ENCODE measurements around the gene CSRP1. TPM values are rescaled to one million over a fixed set of nuclear protein-coding genes. Genes with fewer than 3 reads are reported as not detected.

The CSRP1 gene
- total and polyA plus RNA-seq, 2 donors (not counting 1 experiment from before 2014, with no cell fraction given): 23.8 to 36.7 TPM

- no CpG with 5 or more reads among the region's 5 CpGs for WGBS (ENCODE audit: insufficient coverage)
- ATAC-seq (ENCODE audit: low read depth): no peak
- CTCF ChIA-PET: interaction anchor here (0.7 to 8.0 kb wide), 2 partner anchors 16 to 45 kb away, joined by 3 to 54 read pairs; no protein-coding TSS in a partner anchor
These were observed 21.0 kb upstream of the CSRP1 start for GRCh38 chr1:201527879-201528278.

More at GRCh38 chr1:201527879-201528278, 21.0 kb upstream of the CSRP1 start:
- H3K4me1 Mint-ChIP-seq: no peaks in the 10 kb centered on the region
- H4K20me1 ChIP-seq (ENCODE audit: control insufficient read depth, insufficient read depth, low read length, poor library complexity, severe bottlenecking): no peaks in the 10 kb centered on the region
- no peak for DNase-seq
- H3K27me3 Mint-ChIP-seq: no peaks in the 10 kb centered on the region
- H3K27ac Mint-ChIP-seq: no peak overlapping the region
- no peak overlapping the region for H3K4me2 ChIP-seq (replicated peaks; ENCODE audit: low read depth, low read length, poor library complexity, severe bottlenecking)
- H3K9me3 ChIP-seq (ENCODE audit: control extremely low read depth in 1 of 3, control insufficient read depth in 2 of 3, insufficient read depth in 1 of 3, low read length in 2 of 3): peaks cover 0 to 18% (median 0%) of the 10 kb centered on the region in 3 donors
- no peaks in the 10 kb centered on the region for H3K27me3 ChIP-seq (replicated peaks in 1 of 4; ENCODE audit: control extremely low read depth in 1 of 4, control insufficient read depth in 3 of 4, insufficient read depth in 4 of 4, low read length in 3 of 4)
- no peak overlapping the region for H3K9ac ChIP-seq (ENCODE audit: low read length)
- no peak for TF ChIP-seq EZH2 (IDR thresholded peaks at IDR 0.05; ENCODE audit: borderline replicate concordance, insufficient read depth, low read depth, low read length, poor library complexity, severe bottlenecking)
- TF ChIP-seq CTCF (IDR thresholded peaks at IDR 0.05): no peak
- POLR2A ChIA-PET: no interaction called here
- H3K4me1 ChIP-seq (ENCODE audit: control insufficient read depth in 2 of 2, insufficient read depth in 2 of 2, low read length in 2 of 2): no peaks in the 10 kb centered on the region
- intact Hi-C loops (cut with micrococcal nuclease): no loop called here
- H3K79me2 ChIP-seq (ENCODE audit: control insufficient read depth, insufficient read depth, low read length): no peaks in the 10 kb centered on the region
- H3K4me3 Mint-ChIP-seq: no peak overlapping the region
- H3K9me3 Mint-ChIP-seq (ENCODE audit: insufficient read depth): no peaks in the 10 kb centered on the region
- no peak overlapping the region for H2AFZ ChIP-seq (ENCODE audit: insufficient read depth, low read depth, low read length, poor library complexity, severe bottlenecking)
- H3K27ac ChIP-seq (ENCODE audit: low read length in 2 of 2): no peak overlapping the region
- no peaks in the 10 kb centered on the region for H3K36me3 ChIP-seq (replicated peaks in 1 of 2; ENCODE audit: control extremely low read depth in 1 of 2, control insufficient read depth in 1 of 2, extremely low read depth in 1 of 2, insufficient read depth in 2 of 2, low read length in 1 of 2)
- no peak overlapping the region for H3K4me3 ChIP-seq (ENCODE audit: control extremely low read depth in 1 of 5, extremely low read depth in 1 of 5, insufficient read depth in 1 of 5, low read depth in 2 of 5, low read length in 4 of 5)
